PC-3 (cell line): Measurements from ENCODE around the gene IFI30. TPM values are rescaled to one million over a fixed set of nuclear protein-coding genes. Genes with fewer than 3 reads are reported as not detected.

Source experiments
- ATAC-seq: fragments of 200-7000 bp; cut with Tn5 transposase; 2 replicates; pipeline ENCODE4 v1.9.1; 2020; ENCODE audit warnings: mild to moderate bottlenecking, moderate library complexity
- BruUV-seq: library from RNA; stranded (reverse); fragments of 400-500 nt; replicated peaks from 2 replicates; lab custom pipeline; 2021; lab: Mats Ljungman, UMichigan
- CTCF ChIA-PET: fragments of 300-600 bp; sonication (Branson Sonifier 250); formaldehyde crosslinking; loops from one replicate; lab custom pipeline; 2022; ENCODE audit warnings: antibody characterized with exemption; lab: Charles Lee
- POLR2A ChIA-PET: fragments of 300-600 bp; sonication (Branson Sonifier 250); formaldehyde crosslinking; loops from one replicate; lab custom pipeline; 2022; ENCODE audit warnings: antibody characterized with exemption; ENCODE audit not compliant: unreplicated experiment; lab: Charles Lee
- DNase-seq: peaks from one replicate; pipeline ENCODE4 v3.0.0-alpha.2; 2015
- H2AFZ ChIP-seq: fragments of 300-600 bp; sonication (generic); 2 replicates; pipeline ENCODE4 v1.6.0; 2016; ENCODE audit warnings: antibody characterized with exemption, low read length
- H3F3A ChIP-seq: fragments of 300-600 bp; sonication (generic); one replicate; pipeline ENCODE4 v1.6.0; 2017; ENCODE audit warnings: antibody characterized with exemption, low read length, control low read depth, mild to moderate bottlenecking; ENCODE audit not compliant: unreplicated experiment
- H3K27ac ChIP-seq: fragments of 300-600 bp; sonication (generic); 2 replicates; pipeline ENCODE4 v1.5.1; 2016; ENCODE audit warnings: mild to moderate bottlenecking, low read length
- H3K27me3 ChIP-seq: fragments of 300-600 bp; sonication (generic); 2 replicates; pipeline ENCODE4 v1.6.1; 2016; ENCODE audit warnings: low read length, mixed read lengths
- H3K36me3 ChIP-seq: fragments of 300-600 bp; sonication (generic); 2 replicates; pipeline ENCODE4 v1.6.1; 2016; ENCODE audit warnings: low read depth, mixed run types, low read length, mixed read lengths
- H3K4me1 ChIP-seq: fragments of 300-600 bp; sonication (generic); 2 replicates; pipeline ENCODE4 v1.5.1; 2016; ENCODE audit warnings: low read length; ENCODE audit not compliant: insufficient read depth
- H3K4me2 ChIP-seq: fragments of 300-600 bp; sonication (generic); 2 replicates; pipeline ENCODE4 v1.6.0; 2016; ENCODE audit warnings: low read length
- H3K4me3 ChIP-seq: fragments of 300-600 bp; sonication (generic); 2 replicates; pipeline ENCODE4 v1.5.1; 2016; ENCODE audit warnings: mild to moderate bottlenecking, low read length, mixed read lengths
- H3K79me2 ChIP-seq: fragments of 300-600 bp; sonication (generic); 2 replicates; pipeline ENCODE4 v1.6.1; 2017; ENCODE audit warnings: low read length, mixed read lengths
- H3K9ac ChIP-seq: fragments of 300-600 bp; sonication (generic); 2 replicates; pipeline ENCODE4 v1.6.0; 2016; ENCODE audit warnings: mild to moderate bottlenecking, low read length
- H3K9me2 ChIP-seq: fragments of 300-600 bp; sonication (generic); replicated peaks from 2 replicates; pipeline ENCODE4 v1.6.1; 2016; ENCODE audit warnings: mixed run types, low read length, mixed read lengths
- H3K9me3 ChIP-seq: fragments of 300-600 bp; sonication (generic); 2 replicates; pipeline ENCODE4 v1.6.1; 2016; ENCODE audit warnings: low read length, mixed read lengths
- H4K20me1 ChIP-seq: fragments of 300-600 bp; sonication (generic); 2 replicates; pipeline ENCODE4 v1.6.1; 2016; ENCODE audit warnings: low read length, mixed read lengths
- CTCF ChIP-seq: fragments of 300-600 bp; sonication (generic); conservative IDR thresholded peaks from 2 replicates; pipeline ENCODE4 v1.5.1; 2017; ENCODE audit warnings: antibody characterized with exemption, low read depth, mild to moderate bottlenecking, low read length
- EZH2 ChIP-seq: fragments of 300-600 bp; sonication (generic); IDR thresholded peaks from one replicate; pipeline ENCODE4 v1.6.1; 2017; ENCODE audit warnings: antibody characterized with exemption, mild to moderate bottlenecking, low read length; ENCODE audit not compliant: unreplicated experiment
- EZH2phosphoT487 ChIP-seq: fragments of 300-600 bp; sonication (generic); IDR thresholded peaks from 2 replicates; pipeline ENCODE4 v1.6.1; 2018; ENCODE audit warnings: mild to moderate bottlenecking, antibody characterized with exemption, low read length, borderline replicate concordance
- intact Hi-C: fragments of 100-400 bp; cut with micrococcal nuclease; formaldehyde crosslinking; loops from 2 replicates; pipeline ENCODE4 v1.9.0; 2023
- total RNA-seq: library from RNA; depleted of rRNA; stranded (reverse); fragments of >200 nt; gene quantifications from 2 replicates; pipeline ENCODE4 v1.2.3, GENCODE V29; 2014

Gene IFI30
- total RNA-seq, 1 experiment from 2014 or later, result 31.1 TPM

GRCh38 chr19:18152817-18153555 lies 20.6 kb upstream of the IFI30 start, which contains the start of gene PIK3R2:
Gene PIK3R2, plus strand, starts transcription at chr19:18153163. Its CDS starts 2,717 bp downstream, at chr19:18155880.
- peak within 1 kb of the TSS; percentile 99 for H3K9ac ChIP-seq
- peak within 1 kb of the TSS; percentile 99 for H3K4me2 ChIP-seq
- H3K9me2 ChIP-seq, result no peaks in the 10 kb centered on the region
- intact Hi-C loops, result loop anchor here (1.0 kb wide), 1 partner anchor 40 kb away; no protein-coding TSS in a partner anchor
- ATAC-seq, result peak; percentile 89
- no peaks in the 10 kb centered on the region for H3K9me3 ChIP-seq
- H2AFZ ChIP-seq, result peak within 1 kb of the TSS; percentile 94
- peak within 1 kb of the TSS; percentile 80 for H3K4me3 ChIP-seq
- BruUV-seq, result no TSS peak
- peaks cover 30% of the 10 kb centered on the region for H3K79me2 ChIP-seq
- H3K4me1 ChIP-seq, result peaks cover 18% of the 10 kb centered on the region
- CTCF ChIA-PET, result interaction anchor here (0.6 to 1.5 kb wide), 2 partner anchors 40 to 58 kb away, joined by 3 to 13 read pairs; no protein-coding TSS in a partner anchor
- 0 out of 2 replicates have a peak, but pooled peaks cover 5% of the 10 kb centered on the region for H3K36me3 ChIP-seq
- H4K20me1 ChIP-seq, result no peaks in the 10 kb centered on the region; the same call in 1 of the 2 replicates
- peak; percentile 100 for DNase-seq
- H3K27ac ChIP-seq, result peak within 1 kb of the TSS; percentile 46
- H3F3A ChIP-seq, result no peaks in the 10 kb centered on the region
- H3K27me3 ChIP-seq, result no peaks in the 10 kb centered on the region
- POLR2A ChIA-PET, result no interaction called here
- TF ChIP-seq CTCF (no peak), EZH2phosphoT487 (no peak), EZH2 (no peak)

GRCh38 chr19:18153556-18154134 lies 20.0 kb upstream of the IFI30 start:
- ChIA-PET POLR2A (no interaction called here), CTCF (no interaction called here)
- Histone ChIP-seq H4K20me1 (no peaks in the 10 kb centered on the region; the same call in 1 of the 2 replicates), H3K4me1 (peaks cover 18% of the 10 kb centered on the region), H3K36me3 (0 out of 2 replicates have a peak, but pooled peaks cover 5% of the 10 kb centered on the region), H3K9ac (peak overlapping the region; percentile 99), H3K27me3 (no peaks in the 10 kb centered on the region), H2AFZ (peak overlapping the region; percentile 86), H3K4me3 (peak overlapping the region; percentile 80), H3F3A (no peaks in the 10 kb centered on the region), H3K27ac (0 out of 2 replicates have a peak overlapping the region, but pooled peaks have one; percentile 19), H3K9me2 (no peaks in the 10 kb centered on the region), H3K79me2 (peaks cover 30% of the 10 kb centered on the region), H3K4me2 (peak overlapping the region; percentile 99), H3K9me3 (no peaks in the 10 kb centered on the region)
- intact Hi-C loops, result no loop called here
- no peak for TF ChIP-seq EZH2
- no peak for TF ChIP-seq EZH2phosphoT487
- no peak for TF ChIP-seq CTCF
- DNase-seq, result no peak
- no TSS peak for BruUV-seq
- no peak for ATAC-seq
